Measurements from ENCODE around the gene LTBP4. TPM values are rescaled to one million over a fixed set of nuclear protein-coding genes. Genes with fewer than 3 reads are reported as not detected.

LTBP4 gene
- total and polyA plus RNA-seq, 2 of the 13 experiments (the other 11 are each of a cell fraction or from before 2014, with no cell fraction given) = 0.86 to 2.3 TPM

GRCh38 chr19:40604171-40604646 is 3.0 kb downstream of the LTBP4 start (continued):
- no peak for TF ChIP-seq TCF7 (IDR thresholded peaks at IDR 0.05; ENCODE audit: low read depth)
- no peak for TF ChIP-seq ZNF235 (CRISPR knock-in tag; IDR thresholded peaks at IDR 0.05; ENCODE audit: borderline replicate concordance)
- TF ChIP-seq ZNF75D (CRISPR knock-in tag; IDR thresholded peaks at IDR 0.05; ENCODE audit: borderline replicate concordance) = no peak
- TF ChIP-seq BATF2 (CRISPR knock-in tag; IDR thresholded peaks at IDR 0.05) = no peak
- TF ChIP-seq TMF1 (CRISPR knock-in tag; IDR thresholded peaks at IDR 0.05; ENCODE audit: low read depth) = peak; percentile 14; the same call in 1 of the 2 replicates
- TF ChIP-seq MAZ (IDR thresholded peaks at IDR 0.05; ENCODE audit: borderline replicate concordance, low read depth, low read length) = no peak
- no peak for TF ChIP-seq MAZ (CRISPR knock-in tag; IDR thresholded peaks at IDR 0.05; ENCODE audit: low read depth)
- no peak for TF ChIP-seq ZBTB7A (CRISPR knock-in tag; IDR thresholded peaks at IDR 0.05)
- peak; percentile 21; the same call in 1 of the 2 replicates for TF ChIP-seq ZNF234 (CRISPR knock-in tag; conservative IDR thresholded peaks at IDR 0.05)
- TF ChIP-seq MTF1 (CRISPR knock-in tag; IDR thresholded peaks at IDR 0.05) = no peak
- TF ChIP-seq HOXA5 (CRISPR knock-in tag; IDR thresholded peaks at IDR 0.05) = no peak
- no peak for TF ChIP-seq ZNF580 (CRISPR knock-in tag; IDR thresholded peaks at IDR 0.05; ENCODE audit: borderline replicate concordance, low read depth)
- TF ChIP-seq ARID3A (IDR thresholded peaks at IDR 0.05; ENCODE audit: low read depth, low read length) = no peak
- TF ChIP-seq STAT6 (CRISPR knock-in tag; IDR thresholded peaks at IDR 0.05; ENCODE audit: borderline replicate concordance) = 0 out of 2 replicates have a peak, but pooled peaks have one; percentile 12
- no peak for TF ChIP-seq ZNF275 (CRISPR knock-in tag; IDR thresholded peaks at IDR 0.05; ENCODE audit: borderline replicate concordance)
- no peak for TF ChIP-seq XBP1 (CRISPR knock-in tag; IDR thresholded peaks at IDR 0.05)
- no peak for TF ChIP-seq ZNF335 (CRISPR knock-in tag; IDR thresholded peaks at IDR 0.05)
- no peak; the same call in 1 of the 2 replicates for TF ChIP-seq ZNF564 (CRISPR knock-in tag; IDR thresholded peaks at IDR 0.05)
- no peak for TF ChIP-seq ZSCAN29 (CRISPR knock-in tag; conservative IDR thresholded peaks at IDR 0.05)
- no peak for TF ChIP-seq KDM3A (CRISPR knock-in tag; IDR thresholded peaks at IDR 0.05; ENCODE audit: low read depth)
- no peak for TF ChIP-seq SNAI1 (CRISPR knock-in tag; IDR thresholded peaks at IDR 0.05; ENCODE audit: borderline replicate concordance)
- TF ChIP-seq ZNF317 (CRISPR knock-in tag; IDR thresholded peaks at IDR 0.05) = no peak
- no peak for TF ChIP-seq FLYWCH1 (CRISPR knock-in tag; IDR thresholded peaks at IDR 0.05)
- no peak for TF ChIP-seq RBAK (CRISPR knock-in tag; IDR thresholded peaks at IDR 0.05)

All from HepG2 (cell line).